GM18868 (cell line): ENCODE results near the gene SSRP1.

Experiments
- ATAC-seq: cut with Tn5 transposase; IDR thresholded peaks from one replicate; pipeline ENCODE4 v1.9.1; 2021; ENCODE audit warnings: mild to moderate bottlenecking, moderate library complexity; ENCODE audit not compliant: unreplicated experiment

The SSRP1 gene

GRCh38 chr11:57359896-57360690 is 24.4 kb upstream of the SSRP1 start:
- no peak for ATAC-seq

GRCh38 chr11:57359396-57359795 is 23.7 kb upstream of the SSRP1 start:
- ATAC-seq, result no peak

GRCh38 chr11:57358991-57359390 is 23.3 kb upstream of the SSRP1 start:
- ATAC-seq, result no peak

- no peak for ATAC-seq
Measured at GRCh38 chr11:57358543-57358961, 22.9 kb upstream of the SSRP1 start.

- no peak for ATAC-seq
Measured at GRCh38 chr11:57357856-57358255, 22.2 kb upstream of the SSRP1 start.

- no peak for ATAC-seq
Measured at GRCh38 chr11:57357310-57357709, 21.6 kb upstream of the SSRP1 start.

GRCh38 chr11:57356268-57356667 is 20.6 kb upstream of the SSRP1 start:
- ATAC-seq, result no peak

GRCh38 chr11:57354699-57355098 is 19.0 kb upstream of the SSRP1 start:
- ATAC-seq, result no peak

- no peak for ATAC-seq
Measured at GRCh38 chr11:57353852-57354251, 18.2 kb upstream of the SSRP1 start.

- ATAC-seq, result no peak
Measured at GRCh38 chr11:57353446-57353845, 17.8 kb upstream of the SSRP1 start.

- ATAC-seq, result no peak
Measured at GRCh38 chr11:57353036-57353435, 17.3 kb upstream of the SSRP1 start.

GRCh38 chr11:57349491-57350274 is 14.0 kb upstream of the SSRP1 start:
- ATAC-seq, result no peak

GRCh38 chr11:57348636-57349313 is 13.1 kb upstream of the SSRP1 start:
- no peak for ATAC-seq

GRCh38 chr11:57348052-57348451 is 12.4 kb upstream of the SSRP1 start:
- no peak for ATAC-seq

GRCh38 chr11:57347336-57347735 is 11.6 kb upstream of the SSRP1 start:
- ATAC-seq, result no peak

GRCh38 chr11:57345555-57346211 is 10.0 kb upstream of the SSRP1 start:
- peak; percentile 79 for ATAC-seq

GRCh38 chr11:57344826-57345225 is 9.1 kb upstream of the SSRP1 start:
- ATAC-seq, result no peak

- ATAC-seq, result no peak
Measured at GRCh38 chr11:57343825-57344224, 8.1 kb upstream of the SSRP1 start.

- ATAC-seq, result no peak
Measured at GRCh38 chr11:57342702-57343101, 7.0 kb upstream of the SSRP1 start.

- ATAC-seq, result no peak
Measured at GRCh38 chr11:57341250-57341808, 5.6 kb upstream of the SSRP1 start.
